Measurements from ENCODE around the gene MAGEB17.
"Not testable (repeated sequence)": the region's sequence is repeated elsewhere in the genome, so short reads cannot be mapped to it uniquely, and the experiment has no call there.

Gene MAGEB17, protein sequence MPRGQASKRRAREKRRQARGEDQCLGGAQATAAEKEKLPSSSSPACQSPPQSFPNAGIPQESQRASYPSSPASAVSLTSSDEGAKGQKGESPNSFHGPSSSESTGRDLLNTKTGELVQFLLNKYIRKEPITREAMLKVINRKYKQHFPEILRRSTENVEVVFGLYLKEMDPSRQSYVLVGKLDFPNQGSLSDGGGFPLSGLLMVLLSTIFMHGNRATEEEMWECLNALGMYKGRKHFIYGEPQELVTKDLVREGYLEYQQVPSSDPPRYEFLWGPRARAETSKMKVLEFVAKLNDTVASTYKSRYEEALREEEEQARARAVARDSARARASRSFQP

DNA sequence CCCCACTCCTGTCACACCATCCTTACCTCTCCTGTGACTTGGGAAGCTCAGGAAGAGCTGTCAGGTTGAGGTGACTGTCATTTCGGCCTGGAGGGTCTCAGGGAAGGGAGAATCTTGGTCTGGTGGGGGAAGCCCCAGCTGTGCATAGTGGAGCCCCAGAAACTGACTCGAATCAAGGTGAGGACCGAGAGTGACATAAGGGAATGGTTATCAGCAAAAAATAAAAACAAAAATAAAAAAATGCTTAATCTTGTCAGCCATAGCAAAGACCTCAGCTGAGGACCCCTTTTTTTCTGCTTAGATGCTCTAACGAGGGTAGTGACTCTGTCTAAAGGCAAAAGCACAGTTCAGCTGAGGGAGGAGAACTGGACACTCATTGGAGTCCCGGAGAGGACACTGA lies at the start of gene MAGEB17:
MAGEB17 (plus strand) TSS at position 301 of the 400 bp plus-strand sequence. CDS start 2,902 bp downstream, outside the sequence.
- DNase-seq (ENCODE audit: low read depth) = no peak

DNA sequence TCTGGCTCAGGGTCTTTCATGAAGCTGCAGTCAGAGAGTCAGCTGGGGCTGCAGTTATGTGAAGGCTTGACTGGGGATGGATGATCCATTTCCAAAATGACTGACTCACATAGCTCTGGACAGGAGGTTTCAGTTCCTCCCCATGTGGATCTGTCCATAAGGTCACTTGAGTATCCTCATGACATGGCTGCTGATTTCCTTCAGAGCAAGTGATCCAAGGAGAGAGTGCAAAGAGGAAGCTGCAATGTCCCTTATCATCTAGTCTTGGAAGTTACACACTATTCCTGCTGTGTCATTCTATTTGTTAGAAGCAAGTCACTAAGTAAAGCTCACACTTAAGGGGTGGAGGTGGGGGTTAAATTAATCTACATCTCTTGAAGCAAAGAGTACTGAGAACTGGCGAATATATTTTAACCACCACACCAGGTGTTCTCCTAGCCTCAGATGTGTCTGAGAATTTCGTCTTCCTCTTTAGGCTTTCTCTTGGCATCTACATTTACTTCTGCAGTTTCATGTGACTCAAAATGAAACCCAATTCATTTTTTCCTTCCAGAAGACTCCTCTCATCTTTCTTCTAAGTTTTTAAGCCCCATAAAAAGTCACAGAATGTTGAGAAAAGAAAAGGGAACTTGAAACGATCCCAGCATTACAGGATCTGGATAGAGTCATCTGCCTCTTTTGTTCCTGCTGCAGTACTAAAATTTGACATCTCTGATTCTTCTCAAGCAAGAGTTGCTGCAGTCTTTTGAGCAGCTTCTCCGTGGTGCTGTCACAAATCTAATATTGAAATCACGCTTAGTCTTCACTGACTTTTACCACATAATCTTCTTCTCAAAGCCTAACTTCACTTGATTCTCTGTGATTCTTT lies 47.7 kb upstream of the MAGEB17 start:
- DNase-seq (ENCODE audit: low read depth) = no peak

DNA sequence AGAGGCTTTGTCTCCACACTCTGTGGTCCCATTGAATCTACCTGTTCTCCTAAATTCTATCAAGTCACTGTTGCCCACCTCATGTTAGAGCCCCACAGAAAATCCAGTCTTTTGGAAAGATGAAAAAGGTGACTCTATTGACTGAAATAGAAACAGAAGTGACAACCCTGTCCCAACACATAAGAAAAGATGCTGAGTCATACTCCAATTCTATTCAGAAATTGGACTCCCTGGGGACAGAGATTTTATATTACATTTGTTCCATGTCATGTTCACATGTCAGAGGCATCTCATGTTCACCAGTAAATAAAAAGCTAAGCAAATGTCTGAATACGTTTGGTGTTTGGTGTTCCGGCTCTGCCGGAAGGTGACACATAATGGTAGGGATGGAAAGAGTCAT lies 46.9 kb upstream of the MAGEB17 start:
- DNase-seq (ENCODE audit: low read depth) = no peak

DNA sequence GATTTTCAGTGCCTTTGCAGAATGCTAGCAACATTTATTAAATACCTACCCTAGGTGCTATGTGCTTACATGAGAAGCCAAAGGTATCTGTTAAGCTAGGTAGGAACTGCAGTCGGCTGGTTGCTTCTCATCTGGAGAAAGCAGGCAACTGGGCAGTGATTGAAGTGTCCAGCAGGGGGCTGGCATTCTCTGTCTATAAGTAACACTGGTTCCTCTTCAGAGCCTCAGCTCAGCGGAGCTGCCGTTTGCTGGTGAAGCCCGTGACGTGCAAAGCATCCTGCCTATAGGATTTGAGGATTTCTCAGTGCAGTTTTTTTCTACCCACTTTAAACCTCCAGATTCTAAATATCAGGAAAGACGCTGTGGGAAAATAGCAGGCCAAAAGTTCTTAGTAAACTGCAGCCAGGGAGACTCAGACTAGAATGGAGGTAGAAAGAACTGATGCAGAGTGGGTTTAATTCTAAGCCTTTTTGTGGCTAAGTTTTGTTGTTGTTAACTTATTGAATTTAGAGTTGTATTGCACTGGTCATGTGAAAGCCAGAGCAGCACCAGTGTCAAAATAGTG lies 44.0 kb upstream of the MAGEB17 start, which contains the start of gene GRPR:
GRPR (plus strand) TSS at position 344 of the 565 bp plus-strand sequence. CDS start 389 bp downstream, outside the sequence.
- DNase-seq (ENCODE audit: low read depth) = peak; percentile 41

DNA sequence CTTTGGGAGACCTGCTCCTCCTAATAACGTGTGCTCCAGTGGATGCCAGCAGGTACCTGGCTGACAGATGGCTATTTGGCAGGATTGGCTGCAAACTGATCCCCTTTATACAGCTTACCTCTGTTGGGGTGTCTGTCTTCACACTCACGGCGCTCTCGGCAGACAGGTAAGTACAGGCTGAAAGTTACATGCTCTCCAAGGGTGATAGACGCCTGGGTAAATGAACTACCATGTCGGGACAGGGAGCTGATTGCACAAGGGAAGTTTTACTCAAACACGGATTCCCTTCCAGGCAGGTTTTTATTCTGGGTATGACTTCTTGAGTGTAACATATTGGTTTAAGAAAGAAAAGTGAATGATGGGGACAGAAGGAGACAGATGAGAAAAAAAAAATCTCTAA lies 43.1 kb upstream of the MAGEB17 start:
- no peak for DNase-seq (ENCODE audit: low read depth)

DNA sequence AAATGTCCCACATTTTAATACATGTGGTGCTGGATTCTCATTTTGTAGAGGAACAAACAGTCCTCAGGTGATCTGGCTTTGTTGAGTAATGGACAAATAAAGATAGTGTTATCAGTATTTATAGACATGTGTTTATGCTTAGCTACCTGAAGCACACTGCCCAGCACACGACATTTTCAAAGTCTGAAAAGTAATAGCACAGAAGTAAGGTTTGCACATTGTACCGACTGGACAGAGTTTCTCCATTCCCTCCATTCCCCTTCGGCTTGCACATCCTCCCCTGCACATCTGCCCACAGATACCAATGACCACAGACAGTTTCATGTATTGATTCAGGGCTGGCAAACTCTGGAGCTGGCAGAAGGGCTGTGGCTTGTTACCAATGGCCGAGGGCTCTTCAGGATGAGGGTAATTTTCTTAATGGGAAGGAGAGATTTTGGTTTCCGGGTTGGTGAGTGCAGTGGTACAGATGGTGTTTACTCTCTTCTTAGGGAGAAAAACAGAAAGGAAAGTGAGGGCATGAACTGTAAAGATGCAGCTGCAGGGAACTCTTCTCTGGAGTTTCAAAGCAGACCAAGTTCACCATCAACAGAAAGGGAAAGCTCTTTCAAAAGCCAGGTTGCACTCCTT lies 41.6 kb upstream of the MAGEB17 start:
- no peak for DNase-seq (ENCODE audit: low read depth)

DNA sequence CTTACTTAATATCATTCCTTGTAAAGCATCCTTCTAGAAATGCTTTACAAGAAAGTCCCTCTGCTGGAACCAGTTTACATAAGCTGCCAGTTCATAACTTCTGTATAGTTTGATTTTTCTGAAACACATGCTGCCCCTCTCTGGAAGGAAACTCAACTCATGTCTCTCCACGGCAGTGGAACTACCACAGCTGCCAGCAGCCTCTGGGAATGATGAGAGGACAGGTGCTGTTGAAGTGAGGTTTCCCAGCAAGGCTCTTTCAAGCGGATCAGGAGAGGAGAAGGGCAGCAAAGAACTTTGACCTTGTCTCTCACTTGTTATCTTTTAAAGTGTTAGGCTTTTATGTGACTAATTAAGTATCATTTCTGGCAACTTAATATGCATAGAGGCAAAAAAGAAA lies 36.6 kb upstream of the MAGEB17 start:
- no peak for DNase-seq (ENCODE audit: low read depth)

DNA sequence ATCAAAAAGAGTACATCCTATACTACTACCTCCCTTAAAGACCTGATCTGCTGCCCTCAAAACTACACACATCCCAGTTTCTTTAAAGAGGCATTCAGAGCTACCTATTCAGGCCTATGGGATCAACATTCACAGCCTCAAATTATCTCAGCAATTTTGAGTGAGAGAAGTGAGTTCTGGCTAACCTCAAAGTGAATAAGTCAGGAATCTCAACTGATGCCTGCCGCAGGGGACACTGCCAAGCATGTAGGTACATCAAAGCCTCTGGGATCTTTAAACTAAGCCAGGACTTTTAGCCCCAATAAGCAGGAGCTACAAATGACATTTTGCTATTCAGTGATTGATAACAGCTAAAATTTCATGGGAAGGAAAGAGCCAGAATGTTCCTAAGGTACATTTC lies 32.3 kb upstream of the MAGEB17 start:
- DNase-seq (ENCODE audit: low read depth) = no peak

DNA sequence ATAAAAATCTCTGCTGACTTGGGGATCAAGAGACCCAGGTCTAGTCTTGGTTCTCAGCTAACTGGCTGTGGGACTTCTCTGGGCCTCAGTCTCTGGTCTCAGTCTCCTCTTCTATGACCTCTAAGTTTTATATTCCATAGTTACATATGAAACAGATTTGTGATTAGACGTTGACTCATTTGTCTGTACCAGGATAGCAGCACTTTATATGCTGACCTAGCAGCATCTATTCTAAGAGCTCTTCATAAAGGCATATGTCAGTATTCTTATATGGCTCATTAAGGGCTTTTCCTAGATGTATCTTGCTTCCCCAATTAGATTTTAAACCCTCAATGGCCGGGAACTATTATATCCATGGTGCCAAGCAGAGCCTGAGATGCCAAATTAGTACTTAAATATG lies 31.2 kb upstream of the MAGEB17 start:
- DNase-seq (ENCODE audit: low read depth) = no peak

DNA sequence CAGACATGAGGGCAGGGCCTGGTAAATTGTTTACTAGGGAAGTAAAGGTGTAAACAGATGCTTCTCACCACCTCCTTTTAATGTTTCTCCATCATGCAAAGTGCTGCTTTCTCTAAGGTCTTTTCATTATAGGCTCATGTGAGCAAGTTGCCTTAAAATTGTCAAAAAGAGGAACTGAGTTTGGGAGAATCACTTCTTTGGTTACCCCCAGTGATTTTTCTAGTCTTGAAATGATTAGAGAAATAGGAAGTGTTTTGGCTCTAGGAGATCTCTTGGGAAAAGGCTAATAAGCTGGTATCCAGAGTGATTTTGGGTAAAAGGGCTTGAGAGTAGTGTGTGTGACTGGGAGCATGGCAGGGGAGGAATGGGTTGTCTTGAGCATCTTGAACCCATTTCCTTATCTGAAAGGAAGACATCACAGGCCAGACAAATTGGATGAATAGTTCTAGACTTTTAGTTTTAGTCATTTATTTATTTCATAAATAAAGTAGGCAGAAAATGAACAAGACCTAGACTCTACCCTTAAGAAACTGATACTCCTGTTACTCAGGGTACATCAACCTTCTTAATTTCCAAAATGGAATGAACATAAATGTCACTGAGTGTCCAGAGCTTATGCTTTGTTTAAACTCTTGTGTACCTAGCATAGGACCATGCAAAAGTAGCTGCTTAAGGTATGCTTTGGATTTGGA lies 29.7 kb upstream of the MAGEB17 start:
- DNase-seq (ENCODE audit: low read depth) = no peak

DNA sequence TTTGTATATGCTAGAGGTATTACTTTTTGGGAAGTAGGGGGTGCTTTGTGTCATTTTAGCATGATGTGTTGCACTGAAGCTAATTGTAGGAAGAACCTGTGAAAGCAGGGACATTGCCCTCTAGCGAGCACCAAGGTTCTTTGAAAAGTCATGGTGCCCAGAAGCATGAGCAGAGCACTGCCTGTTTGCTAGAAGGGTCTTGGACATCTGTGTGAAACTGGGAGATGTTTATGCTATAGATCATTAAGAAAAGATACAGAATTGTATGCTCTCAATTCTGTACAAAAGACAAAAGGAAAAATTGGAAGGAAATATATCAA lies 29.2 kb upstream of the MAGEB17 start:
- no peak for DNase-seq (ENCODE audit: low read depth)

DNA sequence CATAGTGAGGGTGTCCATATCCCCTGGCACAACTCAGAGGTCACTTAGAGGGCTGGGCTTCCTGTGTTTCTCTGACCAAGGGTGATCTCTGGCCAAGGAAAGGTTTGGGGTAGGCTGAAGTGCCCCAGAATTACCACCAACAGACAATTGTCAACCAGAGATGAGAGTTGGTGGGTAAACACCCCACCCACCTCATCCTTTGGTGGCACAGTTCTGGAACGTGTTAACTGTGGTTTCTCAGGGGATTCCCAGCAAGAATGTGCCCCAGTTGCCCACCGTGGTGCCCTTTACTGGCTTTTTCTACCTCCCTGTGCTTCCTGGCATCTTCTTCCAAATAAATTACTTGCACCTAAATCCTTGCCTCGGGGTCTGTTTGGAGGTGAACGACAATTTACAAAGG lies 26.8 kb upstream of the MAGEB17 start:
- no peak for DNase-seq (ENCODE audit: low read depth)

DNA sequence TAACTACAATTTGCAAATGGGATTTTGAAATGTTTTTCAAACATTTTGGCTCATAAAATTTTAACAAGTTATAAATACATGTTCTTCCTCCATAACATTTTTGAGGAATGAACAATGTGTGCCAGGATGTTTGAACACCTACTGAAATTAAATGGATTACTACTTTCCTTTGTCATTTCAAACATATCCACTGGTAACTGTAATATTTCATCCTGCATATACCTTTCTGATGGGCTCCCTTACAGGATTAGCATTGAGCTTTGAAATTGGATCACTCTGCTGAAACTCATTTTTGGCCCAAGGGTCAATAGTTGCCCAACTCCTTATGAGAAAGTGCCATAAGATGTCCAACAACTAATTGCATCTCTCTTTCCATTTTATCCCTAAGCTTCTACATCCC lies 26.3 kb upstream of the MAGEB17 start:
- DNase-seq (ENCODE audit: low read depth) = no peak

DNA sequence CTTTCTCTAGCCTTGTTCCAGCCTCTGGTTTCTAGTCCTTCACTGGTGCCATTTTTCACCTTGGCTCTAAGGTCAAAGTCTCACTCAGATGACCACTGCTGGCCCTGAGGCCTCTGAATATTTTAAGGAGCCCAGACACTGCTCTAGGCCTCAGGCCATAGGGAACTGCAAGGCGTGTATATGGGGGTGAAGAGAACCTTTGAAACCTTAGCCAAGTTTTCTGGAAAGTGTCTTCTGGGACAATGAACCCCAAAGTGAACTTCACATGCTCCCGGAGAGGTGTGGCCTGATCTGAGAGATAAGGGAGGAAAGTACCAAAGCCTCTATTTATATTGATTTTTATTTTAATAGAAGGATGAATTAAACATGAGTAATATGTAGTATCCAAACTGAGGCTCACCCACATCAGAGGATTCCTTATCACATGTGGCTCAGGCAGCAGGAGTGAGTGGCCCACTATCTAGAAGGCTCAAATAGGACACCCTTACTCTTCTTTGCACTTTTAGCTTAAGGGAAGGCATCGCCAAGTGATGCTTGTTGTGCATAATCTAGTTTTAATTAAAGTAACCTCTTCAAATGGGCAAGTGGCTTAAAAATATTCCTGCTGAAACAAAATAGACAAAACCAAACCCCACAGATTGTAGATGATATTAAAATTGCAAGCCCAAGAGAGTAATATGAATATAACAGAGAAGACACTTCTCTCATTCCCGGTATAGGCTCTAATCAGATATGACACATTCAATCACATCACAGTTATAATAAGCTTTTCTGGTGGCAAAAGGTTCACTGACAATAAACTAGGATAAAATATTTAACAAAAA lies 25.6 kb upstream of the MAGEB17 start:
- DNase-seq (ENCODE audit: low read depth) = no peak

DNA sequence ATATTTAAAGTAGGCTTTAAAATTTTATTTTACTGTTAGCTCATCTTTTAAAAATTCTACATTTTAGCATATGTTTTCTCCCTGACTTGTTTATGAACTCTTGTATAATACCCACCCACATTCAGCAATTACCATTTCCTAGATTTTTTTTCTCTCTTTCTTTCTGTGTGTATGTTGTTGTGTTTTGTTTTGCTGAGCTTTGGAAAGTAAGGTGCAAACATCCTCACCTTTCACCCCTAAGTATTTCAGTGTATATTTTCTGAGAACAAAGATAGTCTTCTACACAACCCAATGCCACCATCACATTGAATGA lies 25.1 kb upstream of the MAGEB17 start:
- DNase-seq (ENCODE audit: low read depth) = no peak

DNA sequence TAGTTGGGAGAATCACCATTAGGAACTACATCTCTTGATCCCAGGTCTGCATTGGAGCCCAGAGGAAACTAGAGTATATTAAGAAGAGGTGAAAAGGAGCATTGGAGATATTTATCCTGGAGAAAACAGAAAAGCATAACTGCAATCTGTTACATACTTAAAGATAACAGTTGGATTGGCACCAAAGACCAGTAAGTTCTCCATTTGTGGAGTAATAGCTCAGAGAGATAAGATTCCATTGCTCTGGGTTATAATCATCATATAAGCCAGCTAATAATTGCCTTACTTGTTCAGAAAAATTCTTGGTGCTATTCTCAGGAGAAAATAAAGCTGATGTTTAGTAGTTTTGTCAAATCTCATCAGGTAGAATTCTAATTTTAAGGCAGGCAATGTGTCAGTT lies 23.3 kb upstream of the MAGEB17 start:
- DNase-seq (ENCODE audit: low read depth) = no peak

DNA sequence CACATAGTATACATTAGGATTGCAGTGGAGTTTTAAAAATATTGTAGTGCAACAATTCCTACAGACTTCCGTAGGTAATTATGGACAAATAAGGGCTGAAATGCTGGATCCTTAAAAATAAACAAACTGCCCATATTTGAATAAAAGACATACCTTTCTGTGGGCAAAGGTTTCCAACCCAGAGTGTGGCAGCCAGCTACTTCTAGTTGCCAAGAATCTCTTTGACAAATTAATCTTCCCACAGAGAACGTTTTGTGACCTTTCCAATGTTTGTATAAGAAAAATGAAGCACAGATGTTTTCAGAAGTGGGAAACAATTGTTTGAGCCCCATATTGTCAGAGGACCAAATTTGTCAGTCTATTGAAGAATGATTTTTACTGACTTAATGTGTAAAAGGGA lies 22.9 kb upstream of the MAGEB17 start:
- no peak for DNase-seq (ENCODE audit: low read depth)

DNA sequence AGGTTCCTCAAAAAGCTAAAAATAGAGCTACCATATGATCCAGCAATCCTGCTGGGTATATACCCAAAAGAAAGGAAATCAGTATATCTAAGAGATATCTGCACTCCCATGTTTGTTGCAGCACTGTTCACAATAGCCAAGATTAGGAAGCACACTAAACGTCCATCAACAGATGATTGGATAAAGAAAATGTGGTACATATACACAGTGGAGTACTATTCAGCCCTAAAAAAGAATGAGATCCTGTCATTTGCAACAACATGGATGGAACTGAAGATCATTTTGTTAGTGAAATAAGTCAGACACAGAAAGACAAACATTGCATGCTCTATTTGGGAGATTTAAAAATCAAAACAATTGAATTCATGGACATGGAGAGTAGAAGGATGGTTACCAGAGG lies 22.2 kb upstream of the MAGEB17 start:
- not testable (repeated sequence) for DNase-seq (ENCODE audit: low read depth)

DNA sequence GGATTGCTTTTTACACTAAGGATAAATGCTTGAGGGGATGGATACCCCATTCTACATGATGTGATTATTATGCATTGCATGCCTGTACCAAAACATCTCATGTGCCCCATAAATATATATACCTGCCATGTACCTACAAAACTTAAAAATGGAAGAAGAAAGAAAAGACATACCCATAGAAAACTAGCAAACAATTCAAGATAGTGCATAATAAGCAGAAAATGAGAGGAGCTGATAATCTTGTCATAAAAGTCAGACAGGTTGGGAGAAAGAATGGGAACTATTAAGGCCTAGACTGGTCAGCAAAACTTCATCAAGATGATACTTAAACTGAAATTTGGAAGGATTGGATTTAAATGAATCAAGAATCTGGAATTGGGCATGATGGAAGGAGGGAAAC lies 21.6 kb upstream of the MAGEB17 start:
- no peak for DNase-seq (ENCODE audit: low read depth)

DNA sequence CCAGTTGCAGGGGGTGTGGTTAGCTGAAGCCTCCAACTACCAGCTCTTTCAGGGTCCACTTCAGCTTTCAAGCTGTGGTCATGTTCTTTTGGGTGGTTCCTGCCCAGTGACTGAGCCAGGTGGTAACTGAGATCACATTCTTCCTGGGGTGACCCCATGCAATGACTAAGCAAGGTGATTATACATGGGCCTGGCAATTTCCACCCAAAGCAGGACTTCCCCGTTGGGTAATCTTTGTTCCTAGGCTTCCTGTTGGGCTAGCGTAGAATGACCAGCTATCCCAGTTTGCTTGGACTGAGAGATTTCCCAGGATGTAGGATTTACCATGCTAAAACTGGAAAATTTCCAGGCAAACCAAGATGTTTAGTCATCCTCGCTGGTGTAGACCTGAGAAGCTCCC lies 18.4 kb upstream of the MAGEB17 start:
- DNase-seq (ENCODE audit: low read depth) = no peak

DNA sequence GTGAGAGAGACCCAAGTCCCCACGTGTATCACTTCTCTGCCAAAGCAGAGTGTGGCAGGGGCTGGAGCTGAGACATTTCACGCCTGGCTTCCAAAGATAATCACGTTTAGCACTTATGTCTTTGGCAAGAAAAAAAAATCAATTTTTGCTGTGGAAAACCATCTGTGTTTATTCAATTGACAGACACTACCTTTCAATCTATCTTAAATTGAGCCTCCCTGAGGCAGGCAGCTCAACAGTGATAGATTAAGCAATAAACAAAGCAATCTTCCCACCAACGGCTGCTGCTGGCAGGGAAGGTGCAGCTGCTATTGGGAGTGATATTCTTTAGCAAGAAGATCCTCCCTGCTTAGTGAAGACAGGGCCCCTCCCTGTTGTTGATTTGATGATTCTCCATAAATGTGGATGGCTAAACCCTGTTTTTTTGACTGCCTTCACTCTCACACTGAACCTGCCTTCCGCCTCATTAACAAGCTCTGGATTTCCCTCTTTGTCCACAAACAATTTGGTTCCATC lies 11.6 kb upstream of the MAGEB17 start:
- DNase-seq (ENCODE audit: low read depth) = no peak
